Right lobe of liver (tissue), 6 donors: ENCODE results near the gene SIL1. TPM values are rescaled to one million over a fixed set of nuclear protein-coding genes. Genes with fewer than 3 reads are reported as not detected.

Source experiments
- ATAC-seq, 4 donors: fragments of 200-7000 bp; cut with Tn5 transposase; one replicate each; pipeline ENCODE4 v1.9.1; 2020; ENCODE audit warnings: mild to moderate bottlenecking in 4 of 4, moderate library complexity in 4 of 4
- DNase-seq, 3 donors: peaks; one replicate each; pipeline ENCODE4 v3.0.0-alpha.2; 2020
- H3K27ac ChIP-seq, 3 donors: fragments of 200-600 bp; one replicate each; pipeline ENCODE4 v1.8.0; 2022
- H3K27me3 ChIP-seq, 2 donors: fragments of 200-600 bp; one replicate each; pipeline ENCODE4 v1.8.0; 2022
- H3K36me3 ChIP-seq, 4 donors: fragments of 200-600 bp; sonication (generic) in 1 of 4; one replicate each; pipeline versions ENCODE4 v1.5.1 to v1.8.0; 2017 to 2022; ENCODE audit warnings: control low read depth in 1 of 4
- H3K4me1 ChIP-seq, 4 donors: fragments of 200-600 bp; sonication (generic) in 1 of 4; one replicate each; pipeline versions ENCODE4 v1.5.1 to v1.8.0; 2017 to 2022; ENCODE audit warnings: control low read depth in 1 of 4
- H3K4me3 ChIP-seq, 3 donors: fragments of 200-600 bp; one replicate each; pipeline ENCODE4 v1.8.0; 2022
- H3K9me3 ChIP-seq, 4 donors: fragments of 200-600 bp; sonication (generic) in 1 of 4; one replicate each; pipeline versions ENCODE4 v1.5.1 to v1.8.0; 2017 to 2022; ENCODE audit warnings: control low read depth in 1 of 4
- CTCF ChIP-seq, 4 donors: fragments of 200-600 bp in 3 of 4; fragments of 450-650 bp in 1 of 4; IDR thresholded peaks; one replicate each; pipeline versions ENCODE4 v1.5.1 to v1.8.0; 2016 to 2022; ENCODE audit warnings: antibody characterized with exemption in 4 of 4, mild to moderate bottlenecking in 2 of 4
- POLR2A ChIP-seq: fragments of 450-650 bp; IDR thresholded peaks from one replicate; pipeline ENCODE4 v1.6.1; 2017; ENCODE audit warnings: antibody characterized with exemption, mild to moderate bottlenecking
- WGBS: methylation state at CpG from one replicate; pipeline ENCODE4 v1.1.6; 2018; ENCODE audit warnings: low coverage, low lambda C conversion rate; ENCODE audit not compliant: insufficient coverage; ENCODE audit errors: missing lambda C conversion rate; 5-methylcytosine and 5-hydroxymethylcytosine counted together
- intact Hi-C, 2 donors: fragments of 100-400 bp; cut with DNase I; formaldehyde crosslinking; loops; one replicate each; pipeline versions ENCODE4 v1.11.2 to v1.14.1; 2022
- total RNA-seq, 6 experiments: library from RNA; depleted of rRNA in 2 of 6; stranded (reverse); fragments of >200 nt in 2 of 6; fragmentation: NEBNext Ultra II Directional in 3 of 6; extraction: Animal tissue kit (Norgen Biotek cat#: 25700) in 3 of 6; gene quantifications; one replicate each; pipeline versions ENCODE4 v1.1.0 to v1.2.4, GENCODE V29; 2016 to 2023
- donor health status: DM: no; HTN: yes; CAD: no.
- donor health status: DM: no; HTN: no; CAD: no.
- donor health status: DM: no; HTN: no; CAD: no.
- donor health status: DM: no; HTN: yes; CAD: no.
- donor health status: DM: no; HTN: yes; CAD: no.

Gene SIL1
- total RNA-seq, 6 experiments from 2014 or later = 57.6 to 94.9 (median 67.0) TPM

GRCh38 chr5:138929571-138929955 is 268.6 kb downstream of the SIL1 start:
- peaks cover 0 to 11% (median 3%) of the 10 kb centered on the region in 4 donors for H3K4me1 ChIP-seq
- ATAC-seq = no peak
- peaks cover 7 to 68% (median 36%) of the 10 kb centered on the region in 4 donors for H3K36me3 ChIP-seq
- TF ChIP-seq CTCF (IDR thresholded peaks at IDR 0.05) (no peak), POLR2A (no peak)
- no peak overlapping the region for H3K27ac ChIP-seq
- H3K9me3 ChIP-seq = no peaks in the 10 kb centered on the region
- H3K4me3 ChIP-seq = no peak overlapping the region
- DNase-seq = no peak
- no peaks in the 10 kb centered on the region for H3K27me3 ChIP-seq
- intact Hi-C loops = no loop called here
- 80% methylated on average over 2 of the region's 4 CpGs for WGBS

GRCh38 chr5:138927979-138928378 is 270.2 kb downstream of the SIL1 start:
- H3K4me3 ChIP-seq = no peak overlapping the region
- ATAC-seq (peak; percentile 92 to 98 (median 94)), DNase-seq (peak; percentile 87 to 94 (median 94))
- 12% methylated on average over 5 of the region's 7 CpGs for WGBS
- no peaks in the 10 kb centered on the region for H3K27me3 ChIP-seq
- H3K27ac ChIP-seq = peak overlapping the region in 2 of 3 donors; percentile 23 to 74
- intact Hi-C loops = no loop called here
- peaks cover 7 to 60% (median 33%) of the 10 kb centered on the region in 4 donors for H3K36me3 ChIP-seq
- peaks cover 0 to 11% (median 3%) of the 10 kb centered on the region in 4 donors for H3K4me1 ChIP-seq
- TF ChIP-seq CTCF (IDR thresholded peaks at IDR 0.05) = no peak
- TF ChIP-seq POLR2A = no peak
- no peaks in the 10 kb centered on the region for H3K9me3 ChIP-seq

GRCh38 chr5:138927544-138927943 is 270.6 kb downstream of the SIL1 start:
- no peak overlapping the region for H3K4me3 ChIP-seq
- DNase-seq (no peak), ATAC-seq (no peak)
- WGBS = 65% methylated on average over 5 of the region's 8 CpGs
- no peaks in the 10 kb centered on the region for H3K27me3 ChIP-seq
- peak overlapping the region in 2 of 3 donors; percentile 23 to 74 for H3K27ac ChIP-seq
- TF ChIP-seq POLR2A = no peak
- intact Hi-C loops = no loop called here
- H3K36me3 ChIP-seq = peaks cover 7 to 56% (median 30%) of the 10 kb centered on the region in 4 donors
- H3K9me3 ChIP-seq = no peaks in the 10 kb centered on the region
- peaks cover 0 to 11% (median 3%) of the 10 kb centered on the region in 4 donors for H3K4me1 ChIP-seq

GRCh38 chr5:138926688-138927448 is 271.3 kb downstream of the SIL1 start:
- DNase-seq (no peak), ATAC-seq (no peak)
- Histone ChIP-seq H3K27ac (peak overlapping the region in 1 of 3 donors; percentile 74), H3K4me1 (peaks cover 0 to 11% (median 3%) of the 10 kb centered on the region in 4 donors), H3K36me3 (peaks cover 7 to 49% (median 27%) of the 10 kb centered on the region in 4 donors), H3K4me3 (no peak overlapping the region), H3K27me3 (no peaks in the 10 kb centered on the region), H3K9me3 (no peaks in the 10 kb centered on the region)
- intact Hi-C loops = no loop called here
- 89% methylated on average over 12 of the region's 16 CpGs for WGBS
- no peak for TF ChIP-seq CTCF (IDR thresholded peaks at IDR 0.05)
- no peak for TF ChIP-seq POLR2A

- ATAC-seq = no peak
- intact Hi-C loops = no loop called here
- no peak overlapping the region for H3K4me3 ChIP-seq
- 100% methylated on average over 8 of the region's 11 CpGs for WGBS
- no peaks in the 10 kb centered on the region for H3K27me3 ChIP-seq
- H3K27ac ChIP-seq = no peak overlapping the region
- H3K9me3 ChIP-seq = no peaks in the 10 kb centered on the region
- TF ChIP-seq POLR2A (no peak), CTCF (IDR thresholded peaks at IDR 0.05) (no peak)
- H3K36me3 ChIP-seq = peaks cover 7 to 43% (median 22%) of the 10 kb centered on the region in 4 donors
- no peak for DNase-seq
- H3K4me1 ChIP-seq = peaks cover 0 to 11% (median 3%) of the 10 kb centered on the region in 4 donors
These were observed 271.9 kb downstream of the SIL1 start for GRCh38 chr5:138926257-138926656.
